Bronchial epithelial cell (primary cell): ENCODE results near the gene LBX1. TPM values are rescaled to one million over a fixed set of nuclear protein-coding genes. Genes with fewer than 3 reads are reported as not detected.
A peak's percentile ranks its signal among the peaks of the same experiment; 100 is the strongest.

ENCODE experiments used
- DNase-seq: peaks from one replicate; pipeline ENCODE4 v3.0.0-alpha.2; 2010; ENCODE audit warnings: low read depth
- FAIRE-seq: peaks from 2 replicates; lab custom pipeline; 2011; peaks lifted over from hg19 to GRCh38; lab: Jason Lieb, UNC
- H3K27me3 ChIP-seq: 2 replicates; pipeline ENCODE4 v1.5.1; 2011; ENCODE audit warnings: low read length; ENCODE audit not compliant: control insufficient read depth, insufficient read depth
- H3K36me3 ChIP-seq: 2 replicates; pipeline ENCODE4 v1.5.1; 2011; ENCODE audit warnings: low read length; ENCODE audit not compliant: control insufficient read depth, insufficient read depth
- H3K4me3 ChIP-seq: 2 replicates; pipeline ENCODE4 v1.5.1; 2011; ENCODE audit warnings: mild to moderate bottlenecking, low read depth, low read length, control low read depth
- CTCF ChIP-seq: IDR thresholded peaks from 2 replicates; pipeline ENCODE4 v1.5.1; 2011; ENCODE audit warnings: mild to moderate bottlenecking, moderate library complexity, low read length, control low read depth, inconsistent platforms; ENCODE audit not compliant: insufficient read depth, severe bottlenecking
- total RNA-seq: library from RNA; depleted of rRNA; stranded (reverse); fragments of >200 nt; gene quantifications from 2 replicates; pipeline ENCODE4 v1.2.1, GENCODE V29; 2014

Gene LBX1
- total RNA-seq, 1 donor from 2014 or later = not detected

- Histone ChIP-seq H3K27me3 (peaks cover 76% of the 10 kb centered on the region), H3K36me3 (no peaks in the 10 kb centered on the region), H3K4me3 (no peak overlapping the region)
- no peak for DNase-seq
- TF ChIP-seq CTCF = no peak
- FAIRE-seq = no peak
These were observed 9.9 kb downstream of the LBX1 start for GRCh38 chr10:101219139-101219945.

- Histone ChIP-seq H3K27me3 (peaks cover 70% of the 10 kb centered on the region), H3K36me3 (no peaks in the 10 kb centered on the region), H3K4me3 (no peak overlapping the region)
- TF ChIP-seq CTCF = no peak
- no peak for FAIRE-seq
- no peak for DNase-seq
These were observed 10.7 kb downstream of the LBX1 start for GRCh38 chr10:101218351-101219138.

- no peak for DNase-seq
These were observed 11.6 kb downstream of the LBX1 start for GRCh38 chr10:101217450-101218281.

GRCh38 chr10:101217044-101217425 is 12.2 kb downstream of the LBX1 start:
- no peak for FAIRE-seq
- H3K4me3 ChIP-seq = no peak overlapping the region
- no peaks in the 10 kb centered on the region for H3K36me3 ChIP-seq
- TF ChIP-seq CTCF = no peak
- peaks cover 63% of the 10 kb centered on the region for H3K27me3 ChIP-seq
- no peak for DNase-seq

More at GRCh38 chr10:101217450-101218281, 11.6 kb downstream of the LBX1 start:
- H3K4me3 ChIP-seq = no peak overlapping the region
- H3K27me3 ChIP-seq = peaks cover 61% of the 10 kb centered on the region
- FAIRE-seq = no peak
- peak; percentile 70 for TF ChIP-seq CTCF
- H3K36me3 ChIP-seq = no peaks in the 10 kb centered on the region

- peaks cover 67% of the 10 kb centered on the region for H3K27me3 ChIP-seq
- no peak for TF ChIP-seq CTCF
- FAIRE-seq (no peak), DNase-seq (no peak)
- no peak overlapping the region for H3K4me3 ChIP-seq
- no peaks in the 10 kb centered on the region for H3K36me3 ChIP-seq
These were observed 12.8 kb downstream of the LBX1 start for GRCh38 chr10:101216207-101217043.
